HEK293 (cell line): Measurements from ENCODE around the gene TMEM272.
A peak's percentile ranks its signal among the peaks of the same experiment; 100 is the strongest.

Source experiments
- CTCF ChIA-PET: fragments of 350-600 bp; formaldehyde crosslinking; extraction: SDS; loops from one replicate; lab custom pipeline; 2021; ENCODE audit warnings: antibody characterized with exemption; lab: Yijun Ruan, JAX
- POLR2A ChIA-PET: fragments of 300-600 bp; formaldehyde crosslinking; extraction: SDS; loops from one replicate; lab custom pipeline; 2020; ENCODE audit warnings: antibody characterized with exemption, inconsistent platforms; lab: Yijun Ruan, JAX
- H3K27ac ChIP-seq: fragments of 200-500 bp; sonication (Bioruptor generic); 2 replicates; pipeline ENCODE4 v1.5.1; 2014; ENCODE audit warnings: low read depth, low read length, control low read depth, inconsistent platforms; ENCODE audit errors: extremely low read depth
- H3K36me3 ChIP-seq, 2 experiments: fragments of 200-500 bp in 1 of 2; sonication (Bioruptor generic) in 1 of 2; 1 replicate in 1 of 2; 2 replicates in 1 of 2; pipeline ENCODE4 v1.5.1; 2014 to 2017; ENCODE audit warnings: inconsistent platforms in 2 of 2, low read length in 2 of 2; ENCODE audit not compliant: control insufficient read depth in 2 of 2, insufficient read depth in 1 of 2
- H3K4me1 ChIP-seq: fragments of 200-500 bp; sonication (Bioruptor generic); 2 replicates; pipeline ENCODE4 v1.5.1; 2014; ENCODE audit warnings: mild to moderate bottlenecking, low read length, inconsistent platforms; ENCODE audit not compliant: control insufficient read depth, insufficient read depth
- H3K4me3 ChIP-seq: 2 replicates; pipeline ENCODE4 v1.5.1; 2011; ENCODE audit warnings: low read depth, mild to moderate bottlenecking, control low read depth, low read length, moderate library complexity
- H3K9me3 ChIP-seq: fragments of 200-500 bp; sonication (Bioruptor generic); 2 replicates; pipeline ENCODE4 v1.5.1; 2014; ENCODE audit warnings: low read depth, low read length, inconsistent platforms; ENCODE audit not compliant: control insufficient read depth, insufficient read depth
- BCL11A ChIP-seq: fragments of 450-650 bp; formaldehyde crosslinking; IDR thresholded peaks from 2 replicates; pipeline ENCODE4 v1.5.1; 2016; ENCODE audit warnings: low read depth, missing biosample characterization, missing genetic modification characterization
- GLI2 ChIP-seq: fragments of 450-650 bp; formaldehyde crosslinking; IDR thresholded peaks from 2 replicates; pipeline ENCODE4; 2017; ENCODE audit warnings: missing biosample characterization, missing genetic modification characterization, low read depth, borderline replicate concordance
- GLIS2 ChIP-seq: fragments of 450-650 bp; formaldehyde crosslinking; IDR thresholded peaks from 2 replicates; pipeline ENCODE4 v1.5.1; 2016; ENCODE audit warnings: missing biosample characterization, missing genetic modification characterization
- KLF1 ChIP-seq: fragments of 450-650 bp; formaldehyde crosslinking; IDR thresholded peaks from 2 replicates; pipeline ENCODE4 v1.5.1; 2016; ENCODE audit warnings: missing biosample characterization, missing genetic modification characterization
- KLF10 ChIP-seq: fragments of 450-650 bp; IDR thresholded peaks from 2 replicates; pipeline ENCODE4 v1.5.1; 2018; ENCODE audit warnings: missing biosample characterization, mild to moderate bottlenecking, missing genetic modification characterization
- MYNN ChIP-seq: fragments of 450-650 bp; formaldehyde crosslinking; IDR thresholded peaks from 2 replicates; pipeline ENCODE4 v1.5.1; 2016; ENCODE audit warnings: missing biosample characterization, missing genetic modification characterization, borderline replicate concordance
- ZBTB17 ChIP-seq: fragments of 450-650 bp; formaldehyde crosslinking; IDR thresholded peaks from 2 replicates; pipeline ENCODE4 v1.5.1; 2016; ENCODE audit warnings: missing biosample characterization, missing genetic modification characterization
- ZNF114 ChIP-seq: fragments of 450-650 bp; formaldehyde crosslinking; IDR thresholded peaks from 2 replicates; pipeline ENCODE4 v1.5.0; 2017; ENCODE audit warnings: missing biosample characterization, missing genetic modification characterization
- ZNF146 ChIP-seq: fragments of 450-650 bp; formaldehyde crosslinking; IDR thresholded peaks from 2 replicates; pipeline ENCODE4 v1.5.1; 2016; ENCODE audit warnings: missing biosample characterization, missing genetic modification characterization
- ZNF184 ChIP-seq: fragments of 450-650 bp; IDR thresholded peaks from 2 replicates; pipeline ENCODE4 v1.5.1; 2018; ENCODE audit warnings: missing biosample characterization, mild to moderate bottlenecking, missing genetic modification characterization
- ZNF223 ChIP-seq: fragments of 450-650 bp; formaldehyde crosslinking; IDR thresholded peaks from 2 replicates; pipeline ENCODE4 v1.5.1; 2016; ENCODE audit warnings: missing biosample characterization, missing genetic modification characterization
- ZNF274 ChIP-seq, 2 experiments: fragments of 200-500 bp in 1 of 2; fragments of 450-650 bp in 1 of 2; sonication (Bioruptor generic) in 1 of 2; formaldehyde crosslinking in 1 of 2; IDR thresholded peaks; 2 replicates each; pipeline versions ENCODE4 v1.5.1 to v1.6.1; 2014 to 2016; ENCODE audit warnings: borderline replicate concordance in 1 of 2, inconsistent platforms in 1 of 2, low read length in 1 of 2, missing biosample characterization in 1 of 2, missing genetic modification characterization in 1 of 2
- ZNF311 ChIP-seq: fragments of 450-650 bp; formaldehyde crosslinking; IDR thresholded peaks from 2 replicates; pipeline ENCODE4 v1.5.1; 2017; ENCODE audit warnings: missing biosample characterization, missing genetic modification characterization, borderline replicate concordance
- ZNF366 ChIP-seq: fragments of 450-650 bp; formaldehyde crosslinking; conservative IDR thresholded peaks from 2 replicates; pipeline ENCODE4 v1.5.1; 2016; ENCODE audit warnings: missing biosample characterization, missing genetic modification characterization
- ZNF394 ChIP-seq: fragments of 450-650 bp; formaldehyde crosslinking; IDR thresholded peaks from 2 replicates; pipeline ENCODE4 v1.5.1; 2016; ENCODE audit warnings: missing biosample characterization, missing genetic modification characterization, mild to moderate bottlenecking, moderate library complexity, borderline replicate concordance
- ZNF473 ChIP-seq: fragments of 450-650 bp; formaldehyde crosslinking; IDR thresholded peaks from 2 replicates; pipeline ENCODE4 v1.5.1; 2017; ENCODE audit warnings: missing biosample characterization, missing genetic modification characterization
- ZNF529 ChIP-seq: fragments of 450-650 bp; formaldehyde crosslinking; IDR thresholded peaks from 2 replicates; pipeline ENCODE4 v1.5.1; 2017; ENCODE audit warnings: missing genetic modification characterization, missing biosample characterization; ENCODE audit not compliant: insufficient replicate concordance
- ZNF561 ChIP-seq: fragments of 450-650 bp; IDR thresholded peaks from 2 replicates; pipeline ENCODE4 v1.5.1; 2018; ENCODE audit warnings: missing biosample characterization, missing genetic modification characterization, borderline replicate concordance
- ZNF623 ChIP-seq: fragments of 450-650 bp; formaldehyde crosslinking; IDR thresholded peaks from 2 replicates; pipeline ENCODE4 v1.5.1; 2016; ENCODE audit warnings: missing biosample characterization, missing genetic modification characterization
- ZNF654 ChIP-seq: fragments of 450-650 bp; formaldehyde crosslinking; IDR thresholded peaks from 2 replicates; pipeline ENCODE4 v1.5.1; 2016; ENCODE audit warnings: low read depth, missing biosample characterization, missing genetic modification characterization
- ZNF664 ChIP-seq: fragments of 450-650 bp; formaldehyde crosslinking; IDR thresholded peaks from 2 replicates; pipeline ENCODE4 v1.5.1; 2016; ENCODE audit warnings: missing biosample characterization, missing genetic modification characterization
- ZNF747 ChIP-seq: fragments of 450-650 bp; formaldehyde crosslinking; IDR thresholded peaks from 2 replicates; pipeline ENCODE4 v1.5.1; 2016; ENCODE audit warnings: missing biosample characterization, missing genetic modification characterization
- ZNF776 ChIP-seq: fragments of 450-650 bp; formaldehyde crosslinking; IDR thresholded peaks from 2 replicates; pipeline ENCODE4 v1.5.0; 2017; ENCODE audit warnings: missing biosample characterization, missing genetic modification characterization, borderline replicate concordance
- ZNF777 ChIP-seq: fragments of 450-650 bp; formaldehyde crosslinking; IDR thresholded peaks from 2 replicates; pipeline ENCODE4 v1.5.1; 2017; ENCODE audit warnings: missing biosample characterization, missing genetic modification characterization, borderline replicate concordance
- ZNF837 ChIP-seq: fragments of 450-650 bp; formaldehyde crosslinking; IDR thresholded peaks from 2 replicates; pipeline ENCODE4 v1.5.1; 2016; ENCODE audit warnings: missing biosample characterization, missing genetic modification characterization
- ZSCAN30 ChIP-seq: fragments of 450-650 bp; IDR thresholded peaks from 2 replicates; pipeline ENCODE4 v1.5.1; 2018; ENCODE audit warnings: missing biosample characterization, mild to moderate bottlenecking, missing genetic modification characterization, moderate library complexity
- ZXDB ChIP-seq: fragments of 450-650 bp; formaldehyde crosslinking; IDR thresholded peaks from 2 replicates; pipeline ENCODE4 v1.5.1; 2016; ENCODE audit warnings: missing biosample characterization, missing genetic modification characterization
- TF ChIP-seq, protein P1 (sequence below): fragments of 450-650 bp; formaldehyde crosslinking; IDR thresholded peaks from 2 replicates; pipeline ENCODE4 v1.5.1; 2017; ENCODE audit warnings: missing biosample characterization, missing genetic modification characterization
- TF ChIP-seq, protein P2 (sequence below): fragments of 450-650 bp; formaldehyde crosslinking; IDR thresholded peaks from 2 replicates; pipeline ENCODE4 v1.5.1; 2017; ENCODE audit warnings: missing biosample characterization, missing genetic modification characterization
- TF ChIP-seq, protein P3 (sequence below): fragments of 450-650 bp; formaldehyde crosslinking; IDR thresholded peaks from 2 replicates; pipeline ENCODE4 v1.5.1; 2016; ENCODE audit warnings: missing biosample characterization, missing genetic modification characterization
- TF ChIP-seq, protein P4 (sequence below): fragments of 450-650 bp; formaldehyde crosslinking; IDR thresholded peaks from 2 replicates; pipeline ENCODE4 v1.5.1; 2017; ENCODE audit warnings: missing biosample characterization, missing genetic modification characterization

The TMEM272 gene

DNA sequence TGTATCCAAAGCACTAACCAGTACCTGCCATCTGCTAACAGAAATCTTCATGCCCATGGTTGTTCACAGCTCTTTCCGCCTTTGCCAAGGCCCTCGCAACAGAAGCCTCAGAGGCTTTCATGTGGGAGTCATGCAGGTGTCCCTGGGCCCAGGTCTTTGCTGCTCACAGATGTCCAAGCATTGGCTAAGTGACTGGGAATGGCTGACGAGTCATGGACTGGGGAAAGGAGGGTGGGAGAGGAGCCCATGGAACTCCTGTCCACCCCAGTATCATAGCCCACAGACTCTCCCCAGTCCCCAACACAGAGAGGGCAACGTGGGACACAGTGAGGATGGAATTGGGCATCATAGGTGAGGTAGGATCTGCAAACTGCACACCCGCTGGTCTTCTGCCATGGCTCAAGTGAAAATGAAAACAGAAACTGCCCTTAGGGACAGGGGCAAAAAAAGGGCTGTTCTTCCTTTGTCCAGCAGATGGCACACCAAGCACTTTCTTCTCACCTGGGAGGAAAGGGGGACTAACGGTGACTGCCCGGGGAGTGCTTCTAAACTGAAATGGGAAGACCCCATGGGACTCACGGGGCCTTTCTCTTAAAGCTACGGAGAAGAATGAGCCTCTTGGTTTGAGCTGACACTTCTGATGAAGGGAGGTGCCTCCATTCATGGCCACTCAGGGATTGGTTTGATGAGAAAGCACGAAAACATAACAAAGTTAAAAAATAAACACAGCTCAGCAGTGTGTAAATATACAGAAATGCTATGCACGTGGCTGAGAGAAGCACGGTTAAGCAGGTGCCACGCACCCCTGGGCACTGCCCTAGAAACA lies 29.9 kb downstream of the TMEM272 start:
- ChIA-PET POLR2A (no interaction called here), CTCF (interaction anchor here (0.6 to 3.7 kb wide), 25 partner anchors 9 to 690 kb away, joined by 3 to 30 read pairs (median 3); partner anchors contain the start of gene NEK5)
- H3K9me3 ChIP-seq = no peaks in the 10 kb centered on the region
- H3K36me3 ChIP-seq = no peaks in the 10 kb centered on the region
- H3K27ac ChIP-seq = no peak overlapping the region
- no peaks in the 10 kb centered on the region for H3K4me1 ChIP-seq
- H3K4me3 ChIP-seq = peak overlapping the region; percentile 5; the same call in 1 of the 2 replicates
- TF ChIP-seq ZXDB (tag by site-specific recombination) (no peak), ZNF311 (tag by site-specific recombination) (no peak), ZSCAN30 (tag by site-specific recombination) (peak; percentile 61; the same call in 1 of the 2 replicates), ZNF837 (tag by site-specific recombination) (no peak), ZNF146 (no peak), ZNF777 (tag by site-specific recombination) (no peak), ZNF747 (no peak), ZNF114 (tag by site-specific recombination) (no peak), ZNF473 (tag by site-specific recombination) (no peak), ZNF623 (no peak), ZNF561 (tag by site-specific recombination) (peak; percentile 67; the same call in 1 of the 2 replicates), ZNF394 (tag by site-specific recombination) (0 out of 2 replicates have a peak, but pooled peaks have one; percentile 25), ZNF223 (no peak), KLF1 (tag by site-specific recombination) (no peak), BCL11A (tag by site-specific recombination) (no peak), ZNF274 (IDR thresholded peaks at IDR 0.05; ENCODE audit: low read length) (no peak), ZNF274 (tag by site-specific recombination; IDR thresholded peaks at IDR 0.05; ENCODE audit: borderline replicate concordance) (no peak), ZBTB17 (tag by site-specific recombination) (no peak), KLF10 (tag by site-specific recombination) (no peak), MYNN (tag by site-specific recombination) (no peak), ZNF776 (tag by site-specific recombination) (no peak), ZNF184 (no peak), ZNF529 (tag by site-specific recombination) (no peak), ZNF366 (tag by site-specific recombination) (peak; percentile 23; the same call in 1 of the 2 replicates), ZNF664 (tag by site-specific recombination) (no peak), ZNF654 (tag by site-specific recombination) (peak; percentile 71), GLIS2 (tag by site-specific recombination) (peak; percentile 17; the same call in 1 of the 2 replicates), GLI2 (tag by site-specific recombination) (no peak)
- TF ChIP-seq, protein P1, sequence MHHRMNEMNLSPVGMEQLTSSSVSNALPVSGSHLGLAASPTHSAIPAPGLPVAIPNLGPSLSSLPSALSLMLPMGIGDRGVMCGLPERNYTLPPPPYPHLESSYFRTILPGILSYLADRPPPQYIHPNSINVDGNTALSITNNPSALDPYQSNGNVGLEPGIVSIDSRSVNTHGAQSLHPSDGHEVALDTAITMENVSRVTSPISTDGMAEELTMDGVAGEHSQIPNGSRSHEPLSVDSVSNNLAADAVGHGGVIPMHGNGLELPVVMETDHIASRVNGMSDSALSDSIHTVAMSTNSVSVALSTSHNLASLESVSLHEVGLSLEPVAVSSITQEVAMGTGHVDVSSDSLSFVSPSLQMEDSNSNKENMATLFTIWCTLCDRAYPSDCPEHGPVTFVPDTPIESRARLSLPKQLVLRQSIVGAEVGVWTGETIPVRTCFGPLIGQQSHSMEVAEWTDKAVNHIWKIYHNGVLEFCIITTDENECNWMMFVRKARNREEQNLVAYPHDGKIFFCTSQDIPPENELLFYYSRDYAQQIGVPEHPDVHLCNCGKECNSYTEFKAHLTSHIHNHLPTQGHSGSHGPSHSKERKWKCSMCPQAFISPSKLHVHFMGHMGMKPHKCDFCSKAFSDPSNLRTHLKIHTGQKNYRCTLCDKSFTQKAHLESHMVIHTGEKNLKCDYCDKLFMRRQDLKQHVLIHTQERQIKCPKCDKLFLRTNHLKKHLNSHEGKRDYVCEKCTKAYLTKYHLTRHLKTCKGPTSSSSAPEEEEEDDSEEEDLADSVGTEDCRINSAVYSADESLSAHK (tag by site-specific recombination) = peak; percentile 49
- TF ChIP-seq, protein P2, sequence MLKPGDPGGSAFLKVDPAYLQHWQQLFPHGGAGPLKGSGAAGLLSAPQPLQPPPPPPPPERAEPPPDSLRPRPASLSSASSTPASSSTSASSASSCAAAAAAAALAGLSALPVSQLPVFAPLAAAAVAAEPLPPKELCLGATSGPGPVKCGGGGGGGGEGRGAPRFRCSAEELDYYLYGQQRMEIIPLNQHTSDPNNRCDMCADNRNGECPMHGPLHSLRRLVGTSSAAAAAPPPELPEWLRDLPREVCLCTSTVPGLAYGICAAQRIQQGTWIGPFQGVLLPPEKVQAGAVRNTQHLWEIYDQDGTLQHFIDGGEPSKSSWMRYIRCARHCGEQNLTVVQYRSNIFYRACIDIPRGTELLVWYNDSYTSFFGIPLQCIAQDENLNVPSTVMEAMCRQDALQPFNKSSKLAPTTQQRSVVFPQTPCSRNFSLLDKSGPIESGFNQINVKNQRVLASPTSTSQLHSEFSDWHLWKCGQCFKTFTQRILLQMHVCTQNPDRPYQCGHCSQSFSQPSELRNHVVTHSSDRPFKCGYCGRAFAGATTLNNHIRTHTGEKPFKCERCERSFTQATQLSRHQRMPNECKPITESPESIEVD (tag by site-specific recombination) = no peak
- TF ChIP-seq, protein P3, sequence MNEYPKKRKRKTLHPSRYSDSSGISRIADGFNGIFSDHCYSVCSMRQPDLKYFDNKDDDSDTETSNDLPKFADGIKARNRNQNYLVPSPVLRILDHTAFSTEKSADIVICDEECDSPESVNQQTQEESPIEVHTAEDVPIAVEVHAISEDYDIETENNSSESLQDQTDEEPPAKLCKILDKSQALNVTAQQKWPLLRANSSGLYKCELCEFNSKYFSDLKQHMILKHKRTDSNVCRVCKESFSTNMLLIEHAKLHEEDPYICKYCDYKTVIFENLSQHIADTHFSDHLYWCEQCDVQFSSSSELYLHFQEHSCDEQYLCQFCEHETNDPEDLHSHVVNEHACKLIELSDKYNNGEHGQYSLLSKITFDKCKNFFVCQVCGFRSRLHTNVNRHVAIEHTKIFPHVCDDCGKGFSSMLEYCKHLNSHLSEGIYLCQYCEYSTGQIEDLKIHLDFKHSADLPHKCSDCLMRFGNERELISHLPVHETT (tag by site-specific recombination) = no peak
- TF ChIP-seq, protein P4, sequence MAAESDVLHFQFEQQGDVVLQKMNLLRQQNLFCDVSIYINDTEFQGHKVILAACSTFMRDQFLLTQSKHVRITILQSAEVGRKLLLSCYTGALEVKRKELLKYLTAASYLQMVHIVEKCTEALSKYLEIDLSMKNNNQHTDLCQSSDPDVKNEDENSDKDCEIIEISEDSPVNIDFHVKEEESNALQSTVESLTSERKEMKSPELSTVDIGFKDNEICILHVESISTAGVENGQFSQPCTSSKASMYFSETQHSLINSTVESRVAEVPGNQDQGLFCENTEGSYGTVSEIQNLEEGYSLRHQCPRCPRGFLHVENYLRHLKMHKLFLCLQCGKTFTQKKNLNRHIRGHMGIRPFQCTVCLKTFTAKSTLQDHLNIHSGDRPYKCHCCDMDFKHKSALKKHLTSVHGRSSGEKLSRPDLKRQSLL (tag by site-specific recombination) = no peak
